ENCODE results near the gene LIPG.

LIPG gene

GRCh38 chr18:49628881-49629795, 67.3 kb downstream of the LIPG start:
- H3F3A ChIP-seq (ENCODE audit: low read depth), result no peaks in the 10 kb centered on the region
- no peaks in the 10 kb centered on the region for H3K79me2 ChIP-seq (ENCODE audit: insufficient read depth, low read length)
- no peak overlapping the region for H2AFZ ChIP-seq (ENCODE audit: low read length)
- peak; percentile 49 for TF ChIP-seq CTCF (conservative IDR thresholded peaks at IDR 0.05; ENCODE audit: low read length)
- no peak for TF ChIP-seq EZH2phosphoT487 (IDR thresholded peaks at IDR 0.05; ENCODE audit: borderline replicate concordance)
- no peaks in the 10 kb centered on the region for H3K36me3 ChIP-seq (ENCODE audit: insufficient read depth, low read length)
- no peaks in the 10 kb centered on the region for H3K9me3 ChIP-seq (ENCODE audit: insufficient read depth, low read depth, low read length)
- H3K9me2 ChIP-seq (replicated peaks; ENCODE audit: low read depth, low read length), result no peaks in the 10 kb centered on the region
- no peak overlapping the region for H3K4me3 ChIP-seq (ENCODE audit: low read length, poor library complexity, severe bottlenecking)
- H3K27me3 ChIP-seq (ENCODE audit: insufficient read depth, low read length, poor library complexity, severe bottlenecking), result no peaks in the 10 kb centered on the region
- H3K4me2 ChIP-seq (ENCODE audit: low read depth, low read length, poor library complexity, severe bottlenecking), result no peak overlapping the region
- no peaks in the 10 kb centered on the region for H4K20me1 ChIP-seq (ENCODE audit: insufficient read depth, low read length, poor library complexity, severe bottlenecking)
- no peak overlapping the region for H3K9ac ChIP-seq (ENCODE audit: low read depth, low read length, poor library complexity, severe bottlenecking)
- H3K4me1 ChIP-seq (ENCODE audit: insufficient read depth, low read length, poor library complexity, severe bottlenecking), result peaks cover 18% of the 10 kb centered on the region

GRCh38 chr18:49630246-49630699, 68.4 kb downstream of the LIPG start:
- Histone ChIP-seq H3K9me3 (ENCODE audit: insufficient read depth, low read depth, low read length) (no peaks in the 10 kb centered on the region), H3K4me2 (ENCODE audit: low read depth, low read length, poor library complexity, severe bottlenecking) (no peak overlapping the region), H2AFZ (ENCODE audit: low read length) (no peak overlapping the region), H3K4me1 (ENCODE audit: insufficient read depth, low read length, poor library complexity, severe bottlenecking) (peaks cover 18% of the 10 kb centered on the region), H3K9ac (ENCODE audit: low read depth, low read length, poor library complexity, severe bottlenecking) (no peak overlapping the region), H3K27me3 (ENCODE audit: insufficient read depth, low read length, poor library complexity, severe bottlenecking) (no peaks in the 10 kb centered on the region), H3K9me2 (replicated peaks; ENCODE audit: low read depth, low read length) (no peaks in the 10 kb centered on the region), H3K36me3 (ENCODE audit: insufficient read depth, low read length) (no peaks in the 10 kb centered on the region), H4K20me1 (ENCODE audit: insufficient read depth, low read length, poor library complexity, severe bottlenecking) (no peaks in the 10 kb centered on the region), H3K4me3 (ENCODE audit: low read length, poor library complexity, severe bottlenecking) (no peak overlapping the region), H3K79me2 (ENCODE audit: insufficient read depth, low read length) (no peaks in the 10 kb centered on the region), H3F3A (ENCODE audit: low read depth) (no peaks in the 10 kb centered on the region)
- TF ChIP-seq EZH2phosphoT487 (IDR thresholded peaks at IDR 0.05; ENCODE audit: borderline replicate concordance), result no peak
- no peak for TF ChIP-seq CTCF (conservative IDR thresholded peaks at IDR 0.05; ENCODE audit: low read length)

DNA sequence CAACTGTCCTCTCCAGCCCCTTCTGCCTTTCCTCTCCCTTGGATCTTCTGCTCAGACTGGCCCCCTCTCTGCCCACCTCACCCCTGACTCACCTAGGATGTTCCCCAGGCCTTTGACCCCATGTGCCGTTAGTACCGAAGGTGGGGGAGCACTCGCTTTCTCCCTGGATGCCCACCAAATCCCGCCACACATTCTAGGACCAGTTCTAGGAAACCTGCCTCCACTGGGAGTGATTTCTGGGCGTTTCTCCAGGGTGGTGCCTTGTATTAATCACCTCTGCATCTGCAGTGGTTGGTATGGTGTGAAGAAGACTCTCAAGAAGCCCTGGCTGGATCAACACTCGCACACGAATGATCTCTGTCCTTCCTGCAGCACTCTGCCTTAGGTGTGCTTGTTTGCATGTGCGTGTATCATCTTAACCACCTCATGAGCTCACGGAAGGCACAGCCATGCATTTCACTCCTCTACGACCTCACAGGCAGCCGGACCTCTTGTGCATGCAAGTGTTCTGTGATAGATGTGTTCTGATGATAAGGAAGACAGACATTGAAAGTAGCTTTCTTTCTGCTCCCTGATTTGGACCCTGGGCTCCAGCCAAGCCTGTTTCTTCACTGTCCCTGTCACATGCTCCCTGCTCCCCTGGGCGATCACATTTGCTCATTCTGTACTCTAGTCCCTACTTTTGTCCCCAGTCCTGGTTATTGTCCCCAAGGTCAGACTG, 69.4 kb downstream of the LIPG start:
- Histone ChIP-seq H3K9me2 (replicated peaks; ENCODE audit: low read depth, low read length) (no peaks in the 10 kb centered on the region), H3K27me3 (ENCODE audit: insufficient read depth, low read length, poor library complexity, severe bottlenecking) (no peaks in the 10 kb centered on the region), H3K36me3 (ENCODE audit: insufficient read depth, low read length) (no peaks in the 10 kb centered on the region), H3F3A (ENCODE audit: low read depth) (no peaks in the 10 kb centered on the region), H3K4me2 (ENCODE audit: low read depth, low read length, poor library complexity, severe bottlenecking) (no peak overlapping the region), H4K20me1 (ENCODE audit: insufficient read depth, low read length, poor library complexity, severe bottlenecking) (no peaks in the 10 kb centered on the region), H3K4me1 (ENCODE audit: insufficient read depth, low read length, poor library complexity, severe bottlenecking) (peaks cover 18% of the 10 kb centered on the region), H3K79me2 (ENCODE audit: insufficient read depth, low read length) (no peaks in the 10 kb centered on the region), H3K4me3 (ENCODE audit: low read length, poor library complexity, severe bottlenecking) (no peak overlapping the region), H3K9me3 (ENCODE audit: insufficient read depth, low read depth, low read length) (no peaks in the 10 kb centered on the region), H2AFZ (ENCODE audit: low read length) (no peak overlapping the region), H3K9ac (ENCODE audit: low read depth, low read length, poor library complexity, severe bottlenecking) (no peak overlapping the region)
- TF ChIP-seq EZH2phosphoT487 (IDR thresholded peaks at IDR 0.05; ENCODE audit: borderline replicate concordance) (no peak), CTCF (conservative IDR thresholded peaks at IDR 0.05; ENCODE audit: low read length) (no peak)
